Ishikawa (cell line): ENCODE measurements around the gene RASAL2.

ENCODE experiments used
- EP300 ChIP-seq: IDR thresholded peaks from 2 replicates; pipeline ENCODE4 v1.6.1; 2012; ENCODE audit warnings: borderline replicate concordance
- TAF1 ChIP-seq: IDR thresholded peaks from 2 replicates; pipeline ENCODE4 v1.6.1; 2012; ENCODE audit warnings: low read depth, mild to moderate bottlenecking

DNA sequence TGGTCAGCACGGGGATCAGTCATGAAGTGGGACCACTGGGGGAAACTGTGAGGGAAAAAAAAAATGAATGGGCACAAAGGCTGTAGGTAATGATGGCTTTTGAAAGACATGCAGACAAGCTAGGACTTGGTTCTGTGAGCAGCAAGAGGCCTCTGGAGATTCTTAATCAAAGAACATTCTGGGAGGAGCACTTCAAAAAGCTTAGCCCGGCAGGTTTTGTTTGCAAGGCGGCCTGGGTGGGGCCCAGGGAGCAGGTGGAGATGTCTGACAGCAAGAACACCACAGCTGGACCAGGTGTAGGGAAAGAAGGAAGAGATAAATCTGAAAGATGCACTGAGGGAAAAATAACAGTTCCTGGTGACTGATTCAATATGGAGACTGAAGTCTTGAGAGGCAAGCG, 425.0 kb downstream of the RASAL2 start:
- TF ChIP-seq TAF1 (no peak), EP300 (no peak)
